Nephron (organoid): Measurements from ENCODE around the gene RBFA.
"Not testable (repeated sequence)": the region's sequence is repeated elsewhere in the genome, so short reads cannot be mapped to it uniquely, and the experiment has no call there.

Experiments used
- H3K27ac Mint-ChIP-seq, 3 experiments: 2 replicates each; pipeline ENCODE4 v1.8.0; 2020; ENCODE audit warnings: mixed read lengths in 3 of 3, mild to moderate bottlenecking in 2 of 3, moderate library complexity in 1 of 3
- H3K27me3 Mint-ChIP-seq: 2 replicates; pipeline ENCODE4 v1.8.0; 2021; ENCODE audit warnings: low read depth, mild to moderate bottlenecking, moderate library complexity, mixed read lengths
- H3K36me3 Mint-ChIP-seq: 2 replicates; pipeline ENCODE4 v1.8.0; 2020; ENCODE audit warnings: low read depth, mixed read lengths
- H3K4me1 Mint-ChIP-seq: 2 replicates; pipeline ENCODE4 v1.8.0; 2020; ENCODE audit warnings: mixed read lengths
- H3K4me3 Mint-ChIP-seq, 3 experiments: 2 replicates each; pipeline ENCODE4 v1.8.0; 2020; ENCODE audit warnings: mild to moderate bottlenecking in 3 of 3, mixed read lengths in 3 of 3, moderate library complexity in 2 of 3
- H3K9me3 Mint-ChIP-seq: 2 replicates; pipeline ENCODE4 v1.8.0; 2020; ENCODE audit warnings: mixed read lengths
- CTCF ChIP-seq, 3 experiments: fragments of 200-600 bp; sonication (generic); IDR thresholded peaks; one replicate each; pipeline ENCODE4 v1.5.0; 2021; ENCODE audit warnings: antibody characterized with exemption in 3 of 3; ENCODE audit not compliant: unreplicated experiment in 3 of 3

The RBFA gene

GRCh38 chr18:80022613-80023012 is 11.6 kb upstream of the RBFA start:
- H3K27me3 Mint-ChIP-seq, result no peaks in the 10 kb centered on the region
- no peak overlapping the region for H3K4me3 Mint-ChIP-seq
- TF ChIP-seq CTCF (IDR thresholded peaks at IDR 0.05; ENCODE audit: unreplicated experiment in 3 of 3), result no peak
- H3K27ac Mint-ChIP-seq, result no peak overlapping the region
- no peaks in the 10 kb centered on the region for H3K4me1 Mint-ChIP-seq
- H3K36me3 Mint-ChIP-seq, result peaks cover 60% of the 10 kb centered on the region
- H3K9me3 Mint-ChIP-seq, result peaks cover 82% of the 10 kb centered on the region

- H3K27me3 Mint-ChIP-seq, result no peaks in the 10 kb centered on the region
- H3K36me3 Mint-ChIP-seq, result peaks cover 57% of the 10 kb centered on the region
- H3K4me3 Mint-ChIP-seq, result no peak overlapping the region
- H3K9me3 Mint-ChIP-seq, result peaks cover 79% of the 10 kb centered on the region
- H3K4me1 Mint-ChIP-seq, result no peaks in the 10 kb centered on the region
- TF ChIP-seq CTCF (IDR thresholded peaks at IDR 0.05; ENCODE audit: unreplicated experiment in 3 of 3), result peak in 1 of 3 experiments; percentile 22
- H3K27ac Mint-ChIP-seq, result no peak overlapping the region
Measured at GRCh38 chr18:80023173-80023572, 11.1 kb upstream of the RBFA start.

GRCh38 chr18:80026363-80026762 is 7.9 kb upstream of the RBFA start:
- Mint-ChIP-seq H3K27ac (no peak overlapping the region), H3K4me1 (no peaks in the 10 kb centered on the region), H3K36me3 (peaks cover 68% of the 10 kb centered on the region), H3K4me3 (no peak overlapping the region), H3K9me3 (peaks cover 72% of the 10 kb centered on the region), H3K27me3 (no peaks in the 10 kb centered on the region)
- TF ChIP-seq CTCF (IDR thresholded peaks at IDR 0.05; ENCODE audit: unreplicated experiment in 3 of 3), result no peak

- not testable (repeated sequence) for H3K4me3 Mint-ChIP-seq, H3K27ac Mint-ChIP-seq, H3K4me1 Mint-ChIP-seq, H3K27me3 Mint-ChIP-seq
- Mint-ChIP-seq H3K9me3 (peaks cover 59% of the 10 kb centered on the region), H3K36me3 (peaks cover 58% of the 10 kb centered on the region)
Measured at GRCh38 chr18:80027719-80028118, 6.5 kb upstream of the RBFA start.

GRCh38 chr18:80029690-80030089 is 4.5 kb upstream of the RBFA start:
- peaks cover 43% of the 10 kb centered on the region for H3K9me3 Mint-ChIP-seq
- no peaks in the 10 kb centered on the region for H3K27me3 Mint-ChIP-seq
- H3K4me3 Mint-ChIP-seq, result no peak overlapping the region
- peaks cover 43% of the 10 kb centered on the region for H3K36me3 Mint-ChIP-seq
- H3K4me1 Mint-ChIP-seq, result peaks cover 8% of the 10 kb centered on the region
- H3K27ac Mint-ChIP-seq, result no peak overlapping the region
- no peak for TF ChIP-seq CTCF (IDR thresholded peaks at IDR 0.05; ENCODE audit: unreplicated experiment in 3 of 3)

- TF ChIP-seq CTCF (IDR thresholded peaks at IDR 0.05; ENCODE audit: unreplicated experiment in 3 of 3), result no peak
- Mint-ChIP-seq H3K4me3 (peak overlapping the region; percentile 90 to 95 (median 93)), H3K27me3 (no peaks in the 10 kb centered on the region), H3K9me3 (peaks cover 12% of the 10 kb centered on the region), H3K4me1 (peaks cover 34% of the 10 kb centered on the region), H3K27ac (peak overlapping the region; percentile 49 to 92 (median 76)), H3K36me3 (peaks cover 27% of the 10 kb centered on the region)
Measured at GRCh38 chr18:80033181-80034067, 810 bp upstream of the RBFA start.
